HG03060 (cell line): ENCODE measurements around the gene BEX3.
"Not testable (repeated sequence)": the region's sequence is repeated elsewhere in the genome, so short reads cannot be mapped to it uniquely, and the experiment has no call there.

Experiments used
- ATAC-seq: cut with Tn5 transposase; IDR thresholded peaks from one replicate; pipeline ENCODE4 v1.9.1; 2021; ENCODE audit warnings: low read depth, moderate number of reproducible peaks; ENCODE audit not compliant: unreplicated experiment

The BEX3 gene

DNA sequence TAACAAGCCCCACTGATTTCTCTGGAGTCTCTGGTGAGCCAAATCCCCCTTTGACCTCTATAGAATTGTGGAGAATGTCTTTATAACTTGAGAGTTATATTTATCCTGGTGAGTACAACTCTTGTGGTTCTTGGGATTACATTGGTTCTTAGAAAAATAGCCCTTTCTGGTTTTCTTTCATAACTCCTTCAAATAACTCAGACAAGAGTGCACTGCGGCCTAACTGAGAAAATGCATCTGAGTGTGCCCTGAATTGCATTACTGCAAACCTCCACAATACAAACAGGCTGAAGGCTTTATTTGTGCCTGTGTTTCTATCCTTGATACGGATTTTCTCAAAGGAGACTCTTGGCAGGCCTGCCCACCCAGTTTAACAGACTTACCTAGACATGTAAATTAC is 2.7 kb downstream of the BEX3 start:
- ATAC-seq: no peak

DNA sequence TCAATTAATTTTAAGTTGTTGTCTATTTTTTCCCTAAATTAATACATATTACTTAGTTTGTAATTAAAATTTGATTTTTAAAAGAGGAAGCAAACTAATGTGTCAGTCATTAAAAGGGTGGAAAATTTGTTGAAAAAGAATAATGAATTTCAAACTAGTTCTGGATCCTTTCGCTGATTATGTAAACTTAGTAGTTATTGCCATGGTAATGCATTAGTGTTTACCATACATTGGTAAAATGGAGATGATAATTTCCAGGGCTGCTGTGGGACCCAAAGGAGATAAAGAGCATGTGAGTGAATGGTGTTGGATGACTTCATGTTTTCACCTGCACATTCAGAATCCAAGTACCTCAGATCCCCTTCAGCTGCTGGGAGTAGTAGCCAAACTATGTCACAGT is 6.5 kb downstream of the BEX3 start:
- no peak for ATAC-seq

DNA sequence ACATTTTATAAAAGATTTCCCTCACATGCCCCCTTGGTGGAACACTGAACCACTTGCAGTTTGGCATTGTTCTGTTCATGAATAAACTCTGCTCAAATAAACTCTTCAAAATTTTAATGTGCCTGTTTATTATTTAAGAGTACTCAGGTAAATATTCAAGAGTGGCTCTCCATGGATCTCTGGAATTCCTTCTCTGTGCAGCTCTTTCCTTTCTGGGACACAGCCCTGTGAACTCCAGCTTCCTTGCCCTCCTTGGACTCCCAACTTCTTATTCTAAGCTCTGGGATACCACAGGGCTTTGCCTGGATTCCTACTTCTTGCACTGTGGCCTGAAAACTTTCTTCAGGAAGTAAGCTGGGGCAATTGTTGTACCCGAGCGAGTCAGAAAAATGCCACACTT is 8.3 kb downstream of the BEX3 start:
- no peak for ATAC-seq

DNA sequence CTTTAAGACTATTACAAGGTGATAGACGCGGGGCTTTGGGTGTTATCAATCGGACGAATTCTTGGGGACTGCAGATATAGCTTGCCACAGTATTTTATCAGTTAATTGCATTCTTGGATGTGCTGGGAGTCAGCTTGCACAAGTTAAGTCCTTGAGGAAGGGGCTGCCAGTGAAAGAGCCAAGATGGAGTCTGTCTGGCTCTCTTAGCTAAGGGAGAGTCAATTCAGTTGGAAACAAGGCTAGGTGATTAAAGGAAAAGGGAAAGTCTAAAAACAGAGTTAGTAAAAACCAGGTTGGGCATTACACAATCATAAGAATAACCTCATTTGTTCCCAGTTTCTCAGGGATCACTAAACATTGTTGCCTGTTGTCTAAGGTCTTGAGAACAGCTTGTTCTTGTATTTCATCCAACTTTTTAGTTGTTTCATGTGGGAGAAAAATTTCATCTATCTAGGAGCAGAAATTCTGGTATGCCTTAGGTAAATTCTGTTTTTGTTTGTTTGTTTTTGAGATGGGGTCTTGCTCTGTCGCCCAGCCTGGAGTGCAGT is 9.0 kb downstream of the BEX3 start:
- ATAC-seq: not testable (repeated sequence)

DNA sequence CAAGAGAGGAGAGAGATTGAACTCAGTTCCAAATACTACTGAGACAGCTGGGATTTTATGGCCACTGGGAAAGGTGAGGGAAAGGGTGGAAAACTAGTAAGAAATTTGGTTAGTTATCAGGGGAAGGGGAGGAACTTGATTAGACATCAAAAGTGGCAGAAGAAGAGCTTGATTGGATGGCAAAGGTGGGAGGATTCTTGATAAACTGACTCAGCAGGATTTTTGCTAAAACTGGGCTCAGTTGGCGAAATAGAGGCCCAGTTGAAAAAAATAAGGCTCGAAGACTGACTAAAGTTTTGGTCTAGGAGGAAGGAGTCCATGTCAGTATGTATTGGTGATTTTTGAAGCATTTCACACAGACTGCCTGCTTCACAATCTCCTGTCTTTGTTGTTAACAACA is 10.0 kb downstream of the BEX3 start:
- ATAC-seq: no peak

DNA sequence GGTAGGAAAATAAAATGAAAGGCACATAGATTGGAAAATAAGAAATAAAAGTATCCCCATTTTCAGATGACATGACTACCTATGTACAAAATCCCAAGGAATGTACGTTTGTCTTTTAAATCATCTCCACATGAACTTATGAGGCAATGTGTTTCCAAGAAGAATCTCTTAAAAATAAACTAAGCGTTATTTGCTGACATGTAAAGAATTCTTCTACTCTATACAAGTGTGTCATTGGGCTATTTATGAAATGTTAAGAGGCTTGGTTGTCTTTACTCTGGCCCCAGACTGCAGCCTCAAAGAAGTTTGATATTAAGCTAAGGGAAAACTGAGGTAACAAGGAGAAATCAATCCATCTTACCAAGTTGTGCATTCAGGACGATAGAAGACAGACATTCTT is 17.1 kb downstream of the BEX3 start:
- ATAC-seq: no peak

DNA sequence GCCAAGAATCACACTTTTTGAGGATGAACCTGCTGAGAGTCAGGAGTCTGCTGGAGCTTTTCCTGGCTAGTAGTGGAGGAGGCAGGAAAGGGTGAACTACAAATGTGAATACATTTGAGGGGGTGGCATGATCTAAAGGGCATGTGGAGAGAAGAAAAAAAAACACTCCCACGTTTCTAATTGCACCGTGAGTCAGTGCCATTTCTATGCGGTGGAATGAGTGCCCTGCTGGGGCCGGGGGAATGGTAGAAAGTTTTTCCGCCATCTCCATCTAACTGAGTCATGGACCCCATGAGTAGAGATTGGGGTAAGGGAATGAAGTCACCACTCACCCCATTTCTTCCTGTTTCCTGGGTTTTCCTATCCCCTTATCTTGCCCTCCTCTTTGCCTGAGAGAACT is 19.8 kb downstream of the BEX3 start:
- ATAC-seq: no peak

DNA sequence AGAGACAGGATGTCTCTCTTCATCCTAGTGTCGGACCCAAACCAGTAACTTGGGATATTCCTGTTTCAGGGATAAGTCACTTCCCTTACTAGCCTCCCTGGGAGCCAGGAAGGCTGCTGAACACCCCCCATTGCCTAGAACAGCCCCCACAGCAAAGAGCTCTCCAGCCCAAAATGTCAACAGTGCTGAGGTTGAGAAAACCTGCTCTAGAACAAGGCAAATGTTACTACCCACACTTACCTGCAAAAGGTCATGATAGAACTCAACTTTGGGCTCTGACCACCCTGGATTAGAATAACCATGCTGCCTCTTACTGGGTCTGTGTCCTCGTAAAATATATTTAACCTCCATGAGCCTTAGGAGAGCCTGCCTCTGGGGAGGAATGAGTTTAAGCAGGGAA is 20.3 kb downstream of the BEX3 start:
- ATAC-seq: no peak

DNA sequence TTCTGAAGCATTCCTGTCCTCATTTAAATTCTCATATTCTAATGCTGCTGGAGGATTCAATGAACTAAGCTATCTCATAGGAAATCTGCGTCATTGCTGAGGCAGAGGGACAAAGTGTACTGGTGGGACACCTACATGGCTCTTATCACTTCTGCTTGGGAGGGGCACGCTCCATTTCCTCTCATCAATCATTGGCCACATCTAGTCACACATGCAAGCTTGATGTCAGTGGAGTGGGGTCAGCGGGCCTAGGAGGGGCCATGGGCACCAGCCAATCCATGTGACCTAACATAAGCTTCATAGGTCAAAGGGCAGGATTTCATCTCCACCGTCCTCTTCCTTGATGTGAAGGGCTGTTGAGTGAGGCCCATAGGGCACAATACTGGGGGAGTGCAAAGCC is 21.4 kb downstream of the BEX3 start:
- no peak for ATAC-seq

DNA sequence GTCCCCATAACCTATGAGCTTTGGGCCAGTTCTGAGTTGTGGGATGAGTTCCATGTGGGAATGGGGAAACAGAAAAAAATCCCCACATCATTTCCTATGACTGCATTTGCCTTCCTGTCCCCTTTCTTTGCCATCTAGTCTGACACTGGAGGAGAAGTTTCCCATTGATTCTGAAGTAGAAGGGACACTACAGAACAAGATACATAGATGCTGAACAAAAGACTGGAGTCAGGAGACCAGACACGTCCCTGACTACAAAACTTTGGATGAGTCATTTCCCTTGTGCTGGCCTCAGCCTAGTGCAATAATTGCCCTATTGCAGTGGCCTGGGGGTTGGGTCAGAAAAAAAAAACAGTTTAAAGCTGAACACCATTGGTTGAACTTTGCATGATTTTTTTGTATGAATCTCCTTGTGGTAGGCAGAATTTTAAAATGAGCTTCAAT is 22.1 kb downstream of the BEX3 start:
- no peak for ATAC-seq

DNA sequence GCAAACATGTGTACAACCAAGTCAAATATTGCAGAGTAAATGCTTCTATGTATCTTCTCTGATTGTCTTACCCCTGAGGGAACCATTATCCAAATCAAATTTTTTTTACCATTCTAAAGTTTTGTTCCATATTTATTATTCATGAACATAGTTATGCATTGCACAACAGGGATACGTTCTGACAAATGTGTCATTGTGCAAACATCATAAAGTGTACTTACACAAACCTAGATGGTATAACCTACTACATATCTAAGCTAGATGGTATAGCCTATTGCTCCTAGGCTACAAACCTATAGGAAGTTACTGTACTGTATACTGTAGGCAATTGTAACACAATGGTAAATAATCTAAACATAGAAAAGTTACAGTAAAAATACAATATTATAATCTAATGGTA is 23.4 kb downstream of the BEX3 start:
- no peak for ATAC-seq

DNA sequence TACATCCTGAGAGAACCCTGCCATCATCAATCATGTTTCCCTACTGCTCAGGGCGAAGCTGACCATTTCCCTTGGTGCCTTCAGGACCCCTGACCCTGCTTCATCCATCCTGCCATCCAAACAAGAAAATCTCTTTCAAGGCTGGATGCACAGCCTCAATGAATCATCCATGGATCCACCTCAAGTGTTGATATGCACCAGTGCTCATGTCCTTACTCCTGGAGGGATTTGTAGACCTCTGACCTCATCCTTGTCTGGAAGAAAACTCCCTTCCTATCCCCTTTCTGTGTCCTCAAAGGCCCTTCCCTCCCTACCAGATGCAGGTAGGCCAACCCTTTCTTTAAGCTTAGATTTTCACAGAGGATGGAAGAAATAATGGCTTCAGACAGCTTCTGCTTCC is 24.6 kb downstream of the BEX3 start:
- no peak for ATAC-seq

DNA sequence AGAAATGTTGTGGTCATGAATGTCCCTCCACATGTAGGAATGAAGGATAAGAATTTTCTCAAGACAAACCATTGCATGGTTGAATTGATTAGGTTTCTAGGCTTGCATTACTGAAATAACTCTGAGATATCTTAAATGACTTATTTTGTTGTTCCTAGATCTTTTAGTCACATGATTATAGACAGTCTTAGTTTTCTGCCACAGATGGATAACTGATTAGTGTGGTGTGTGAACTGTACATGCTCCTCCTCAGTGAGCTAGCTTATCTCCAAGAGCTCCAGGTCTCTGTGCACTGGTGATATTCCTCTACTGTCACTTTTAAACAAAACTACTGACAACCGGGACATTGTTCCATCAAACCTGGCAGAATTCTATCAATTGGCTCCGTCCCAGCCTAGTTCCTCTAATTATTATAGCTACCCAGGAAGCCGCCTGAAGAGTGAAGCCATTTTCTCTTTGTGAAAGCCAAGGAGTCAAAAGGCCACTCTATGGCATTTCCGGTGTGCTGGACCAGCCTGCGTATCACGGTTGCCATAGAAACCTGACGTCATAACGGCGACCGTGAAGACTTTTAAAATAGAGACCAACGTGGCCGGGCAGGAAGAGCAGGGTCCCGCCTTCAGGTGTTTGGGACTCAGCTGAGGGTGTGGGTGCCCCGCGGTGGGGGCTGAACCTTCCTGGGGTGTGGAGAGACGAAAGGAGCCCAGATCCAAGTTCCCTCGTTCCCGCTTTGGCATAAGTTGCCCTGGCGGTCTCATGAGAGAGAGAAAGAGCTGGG is 28.1 kb downstream of the BEX3 start:
- peak; percentile 49 for ATAC-seq

DNA sequence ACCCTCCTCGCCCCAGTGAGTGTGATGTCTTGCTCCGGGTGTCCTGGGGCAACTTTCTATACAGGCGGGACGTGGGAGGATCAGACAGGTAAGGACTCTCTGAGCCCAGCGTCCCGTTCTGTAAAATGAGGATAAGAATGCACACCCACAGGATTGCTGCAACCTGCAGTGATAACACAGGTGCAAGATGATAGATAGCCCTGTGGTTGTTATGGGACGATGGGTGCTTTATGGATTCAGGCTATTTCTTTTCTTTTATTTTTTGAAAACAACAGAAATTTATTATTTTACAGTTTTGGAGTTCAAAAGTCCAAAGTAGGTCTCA is 28.6 kb downstream of the BEX3 start:
- no peak for ATAC-seq

DNA sequence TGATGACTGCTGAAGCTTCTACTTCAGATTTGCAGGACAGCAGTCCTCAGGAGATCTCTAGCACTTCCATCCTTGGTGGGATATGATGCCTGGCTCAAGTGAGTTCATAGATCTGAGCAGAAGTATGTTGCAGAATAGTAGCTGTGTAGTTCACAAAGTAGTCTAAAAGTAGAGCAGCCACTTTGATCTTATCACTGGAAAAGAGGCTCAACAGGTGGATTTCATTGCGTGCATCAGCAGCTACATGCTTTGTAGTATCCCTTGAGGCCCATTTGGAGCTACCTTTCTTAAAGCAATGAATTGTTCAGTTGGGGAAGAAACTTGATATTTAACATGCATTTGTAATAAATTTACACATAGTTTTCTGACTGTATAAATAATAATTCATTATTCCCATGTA is 29.9 kb downstream of the BEX3 start:
- no peak for ATAC-seq

DNA sequence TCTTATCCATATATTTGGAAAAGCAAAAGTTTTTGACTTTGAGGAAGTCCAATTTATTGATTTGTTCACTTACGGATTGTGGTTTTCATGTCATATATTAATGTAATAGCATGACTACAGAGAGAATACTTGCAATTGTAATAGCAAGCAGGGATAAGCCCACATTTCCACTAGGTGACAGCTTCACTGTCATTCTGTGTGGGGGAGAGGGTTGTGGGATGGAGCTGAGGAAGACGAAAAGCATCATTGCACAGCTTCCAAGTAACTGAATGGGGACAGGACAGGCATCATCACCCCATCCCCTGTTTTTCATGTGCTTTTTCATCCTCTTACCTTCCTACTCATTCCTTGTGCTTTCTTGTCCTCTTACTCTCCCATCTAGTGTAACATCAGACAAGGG is 31.4 kb downstream of the BEX3 start:
- ATAC-seq: no peak

DNA sequence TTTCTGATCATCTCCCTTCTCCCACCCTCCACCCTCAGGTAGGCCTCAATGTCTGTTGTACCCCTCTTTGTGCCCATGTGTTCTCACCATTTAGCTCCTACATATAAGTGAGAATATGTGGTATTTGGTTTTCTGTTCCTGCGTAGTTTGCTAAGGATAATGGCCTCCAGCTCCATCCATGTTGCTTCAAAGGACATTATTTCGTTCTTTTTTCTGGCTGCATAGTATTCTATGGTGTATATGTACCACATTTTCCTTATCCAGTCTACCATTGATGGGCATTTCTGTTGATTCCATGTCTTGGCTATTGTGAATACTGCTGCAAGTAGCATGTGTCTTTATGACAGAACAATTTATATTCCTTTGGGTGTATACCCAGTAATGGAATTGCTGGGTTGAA is 35.4 kb downstream of the BEX3 start:
- not testable (repeated sequence) for ATAC-seq

DNA sequence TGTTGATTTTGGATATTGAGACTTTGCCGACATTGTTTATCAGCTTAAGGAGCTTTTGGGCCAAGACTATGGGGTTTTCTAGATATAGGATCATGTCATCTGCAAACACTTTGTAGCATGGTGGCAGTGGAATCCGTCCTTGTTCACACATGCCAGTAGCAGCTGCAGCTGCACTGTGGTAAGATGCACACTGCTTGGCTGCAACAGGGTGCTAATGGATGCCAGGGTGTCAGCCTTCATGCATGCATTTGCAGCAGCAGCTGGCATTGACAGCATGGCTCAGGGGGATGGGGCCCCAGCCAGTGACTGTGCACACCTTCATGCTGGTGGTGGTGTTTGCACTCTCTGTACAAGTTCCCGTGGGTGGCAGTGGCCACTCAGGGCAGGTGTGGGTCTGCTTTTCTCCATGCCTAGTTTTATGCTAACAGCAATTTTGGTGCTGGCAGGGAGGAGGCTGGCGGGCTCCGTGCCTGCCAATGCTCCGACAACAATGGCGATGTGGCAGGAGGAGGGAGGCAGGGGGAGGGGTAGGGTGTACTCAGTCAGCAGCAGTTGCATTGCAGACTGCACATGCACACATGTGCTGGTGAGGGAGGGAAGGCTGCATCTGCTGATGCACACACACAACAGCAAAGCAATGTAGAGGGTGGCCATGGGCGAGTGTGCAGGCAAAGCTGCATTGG is 37.5 kb downstream of the BEX3 start:
- no peak for ATAC-seq

DNA sequence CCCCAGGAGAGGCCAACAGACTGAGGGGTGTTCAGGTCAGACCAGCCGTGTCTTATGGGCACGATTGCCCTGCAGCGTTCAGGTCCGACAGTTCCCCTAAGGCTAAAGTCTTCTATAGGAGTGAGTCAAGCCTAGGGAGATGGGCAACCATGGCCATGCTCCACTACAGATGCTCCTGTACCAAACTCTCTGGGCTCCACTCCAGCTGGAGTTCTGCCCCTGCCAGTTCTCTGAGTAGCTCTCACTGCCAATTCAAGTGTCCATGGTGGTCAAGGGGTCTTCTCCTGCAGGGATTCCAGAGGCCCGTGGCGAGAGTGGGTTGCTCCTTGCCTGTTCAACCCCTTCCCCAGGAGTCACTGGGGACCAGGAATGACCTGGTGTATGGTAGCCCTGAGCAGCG is 38.2 kb downstream of the BEX3 start:
- ATAC-seq: no peak

DNA sequence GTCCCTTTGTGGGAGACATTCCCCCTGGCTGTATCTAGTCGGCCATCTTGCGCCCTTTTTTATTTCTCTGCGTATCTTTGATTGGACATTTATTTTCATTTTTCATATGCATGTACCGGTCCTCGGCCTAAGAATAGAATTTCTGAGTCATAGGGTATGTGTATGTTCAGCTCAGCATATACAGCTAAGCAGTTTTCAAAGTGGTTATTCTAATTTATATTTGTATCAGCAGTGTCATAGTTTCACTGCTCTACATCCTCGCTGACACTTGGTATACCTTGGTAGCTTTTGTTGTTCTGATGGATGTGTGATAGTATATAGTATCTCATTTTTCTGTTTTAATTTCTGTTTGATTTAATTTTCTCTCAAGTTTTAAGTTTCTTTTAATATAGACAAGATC is 38.7 kb downstream of the BEX3 start:
- ATAC-seq: no peak

DNA sequence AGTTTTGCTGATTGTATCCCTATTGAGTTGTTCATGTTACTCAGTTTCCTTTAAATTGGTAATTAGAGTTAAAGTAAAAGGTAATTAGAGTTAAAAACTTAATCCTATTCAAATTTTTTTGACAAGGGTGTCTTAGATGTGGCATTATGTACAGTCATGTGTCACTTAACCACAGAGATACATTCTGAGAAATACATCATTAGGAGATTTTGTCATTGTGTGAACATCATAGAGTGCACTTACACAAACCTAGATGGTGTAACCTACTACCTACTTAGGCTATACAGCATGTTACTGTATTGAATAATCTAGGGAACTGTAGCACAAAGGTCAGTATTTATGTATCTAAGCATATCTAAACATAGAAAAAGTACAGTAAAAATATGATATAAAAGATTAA is 39.2 kb downstream of the BEX3 start:
- no peak for ATAC-seq

DNA sequence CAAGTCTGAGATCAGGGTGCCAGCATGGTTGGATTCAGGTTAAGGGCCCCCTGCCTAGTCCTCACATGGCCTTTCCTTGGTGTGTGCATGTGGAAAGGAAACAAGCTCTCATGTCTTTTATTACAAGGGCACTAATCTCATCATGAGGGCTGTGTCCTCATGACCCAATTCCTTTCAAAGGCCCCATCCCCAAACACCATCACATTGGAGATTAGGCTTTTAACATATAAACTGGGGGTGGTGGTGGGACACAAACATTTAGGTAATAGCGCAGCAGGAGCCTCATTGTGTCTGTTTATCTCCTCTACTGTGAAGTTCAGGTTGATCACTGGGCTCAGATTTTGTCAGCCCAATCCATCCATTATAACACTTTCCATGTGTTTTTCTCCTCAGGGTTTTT is 41.0 kb downstream of the BEX3 start:
- no peak for ATAC-seq
